Stimulated activated CD8-positive, alpha-beta memory T cell treated with anti-CD3 and anti-CD28 coated beads, Interleukin-12 subunit alpha, Interleukin-12 subunit beta, amount 100 ng/mL, for 1 hour (primary cell): ENCODE data around the gene PLCH1.
"Not testable (repeated sequence)": the region's sequence is repeated elsewhere in the genome, so short reads cannot be mapped to it uniquely, and the experiment has no call there.

ENCODE experiments used
- DNase-seq: peaks from one replicate; pipeline ENCODE4 v3.0.0-alpha.2; 2020; ENCODE audit warnings: low read depth

Gene PLCH1

DNA sequence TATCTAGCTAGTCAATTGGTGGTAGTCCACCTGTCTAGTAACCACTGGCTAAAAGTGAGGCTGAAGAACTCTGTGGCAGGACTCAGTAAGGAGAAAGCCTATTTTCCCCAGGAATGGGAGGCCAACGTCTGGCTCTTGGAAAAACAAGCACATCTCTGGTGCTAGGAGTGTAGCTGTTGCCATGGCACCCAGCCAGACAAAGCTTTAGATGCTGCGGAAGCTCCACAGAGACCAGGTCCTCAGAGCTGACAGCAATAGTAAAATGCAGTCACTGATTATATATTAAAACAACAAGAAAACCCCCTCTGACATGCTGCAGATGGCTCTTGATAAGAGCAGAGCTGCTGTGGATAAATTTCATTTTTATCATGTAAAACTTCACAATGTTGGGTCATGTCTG, 326.5 kb downstream of the PLCH1 start:
- no peak for DNase-seq

DNA sequence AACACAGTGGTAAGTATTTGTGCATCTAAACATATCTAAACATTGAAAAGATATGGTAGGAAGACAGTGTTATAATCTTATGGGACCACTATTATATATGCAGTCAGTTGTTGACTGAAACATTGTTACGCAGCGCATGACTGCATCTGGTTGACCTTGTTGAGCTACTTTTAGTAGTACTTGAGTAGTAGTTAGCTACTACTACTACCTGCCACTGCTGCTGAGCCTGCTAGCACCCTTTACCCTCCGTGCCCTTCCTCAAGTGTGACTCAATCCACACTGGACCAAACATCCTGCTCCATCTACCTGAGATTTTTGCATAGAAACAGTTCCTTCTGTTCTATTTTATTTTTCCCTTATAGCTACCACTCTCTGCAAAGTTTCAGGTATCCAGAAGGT, 327.8 kb downstream of the PLCH1 start:
- DNase-seq, result no peak

DNA sequence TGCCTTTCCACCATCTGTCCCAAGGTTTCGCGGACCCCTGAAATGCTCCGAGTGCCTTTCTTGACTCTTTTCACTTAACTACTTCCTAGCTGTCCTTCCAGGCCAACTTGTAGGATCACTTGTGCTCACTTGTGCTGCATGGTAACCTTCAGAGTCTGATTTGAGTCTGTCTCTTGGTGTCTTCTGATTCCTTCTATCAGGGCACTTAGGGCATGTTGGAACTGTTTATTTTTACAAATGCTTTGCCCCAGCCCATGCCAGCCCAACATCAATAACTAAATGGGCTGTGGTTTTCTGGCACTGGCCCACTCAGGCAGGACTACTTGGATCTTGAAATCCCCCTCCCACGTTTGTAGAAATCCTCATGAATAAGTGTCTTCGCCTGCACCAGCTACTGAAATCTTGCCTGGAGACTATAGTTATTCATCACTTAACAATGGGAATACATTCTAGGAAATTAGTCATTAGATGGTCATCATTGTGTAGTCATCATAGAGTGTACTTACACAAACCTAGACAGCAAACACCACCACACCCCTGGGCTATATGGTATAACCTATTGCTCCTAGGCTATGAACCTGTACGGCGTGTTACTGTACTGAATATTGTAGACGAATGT, 328.3 kb downstream of the PLCH1 start:
- no peak for DNase-seq

DNA sequence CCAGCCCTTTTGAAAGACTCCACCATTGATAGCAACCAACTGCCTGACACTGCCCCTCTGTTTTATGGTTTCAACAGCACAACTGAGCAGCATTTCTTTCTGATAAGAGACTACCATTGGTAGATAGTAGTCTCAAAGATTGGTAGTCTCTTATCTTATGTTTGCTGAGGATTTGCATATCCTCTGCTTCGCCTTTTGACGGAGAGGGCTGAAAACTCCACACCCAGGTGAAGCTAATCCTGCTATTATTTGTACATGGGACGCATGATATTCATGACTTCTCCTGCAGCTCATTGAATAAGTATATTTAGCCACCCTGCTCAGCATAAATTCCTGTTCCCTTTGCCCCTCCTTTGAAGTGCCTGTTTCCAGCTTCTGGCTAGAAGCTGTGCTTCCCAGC, 332.0 kb downstream of the PLCH1 start:
- no peak for DNase-seq

DNA sequence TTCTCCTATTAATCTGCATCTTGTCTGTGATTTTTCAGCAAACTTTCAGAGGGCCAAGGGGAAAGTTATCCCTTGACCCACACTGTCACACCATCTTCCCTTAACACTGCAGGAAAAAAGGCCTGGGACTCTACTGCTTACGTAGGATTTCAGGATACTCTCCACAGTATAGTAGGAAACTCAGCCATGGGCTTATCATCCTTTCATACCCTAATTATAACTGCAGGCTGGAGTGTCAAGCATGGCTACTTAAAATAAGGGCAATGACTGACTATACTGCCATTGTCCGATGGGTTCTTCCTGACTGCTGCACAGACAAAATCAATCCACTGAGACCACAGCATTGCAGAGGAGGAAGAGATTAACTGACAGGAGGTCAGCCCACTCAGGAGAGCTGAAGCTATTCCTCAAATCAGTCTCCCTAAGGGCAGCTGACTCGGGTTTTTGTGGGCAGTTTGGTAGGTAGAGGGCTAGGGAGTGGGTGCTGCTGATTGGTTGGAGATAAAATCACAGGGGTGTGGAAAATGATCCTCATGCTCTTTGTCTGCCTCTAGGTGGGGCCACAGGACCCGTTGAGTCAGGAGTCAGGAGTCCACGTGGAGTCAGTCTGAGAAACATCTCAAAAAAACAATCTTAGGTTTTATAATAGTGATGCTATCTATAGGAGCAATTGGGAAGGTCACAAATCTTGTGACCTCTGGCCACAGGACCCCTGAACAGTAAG, 333.2 kb downstream of the PLCH1 start:
- DNase-seq, result no peak

DNA sequence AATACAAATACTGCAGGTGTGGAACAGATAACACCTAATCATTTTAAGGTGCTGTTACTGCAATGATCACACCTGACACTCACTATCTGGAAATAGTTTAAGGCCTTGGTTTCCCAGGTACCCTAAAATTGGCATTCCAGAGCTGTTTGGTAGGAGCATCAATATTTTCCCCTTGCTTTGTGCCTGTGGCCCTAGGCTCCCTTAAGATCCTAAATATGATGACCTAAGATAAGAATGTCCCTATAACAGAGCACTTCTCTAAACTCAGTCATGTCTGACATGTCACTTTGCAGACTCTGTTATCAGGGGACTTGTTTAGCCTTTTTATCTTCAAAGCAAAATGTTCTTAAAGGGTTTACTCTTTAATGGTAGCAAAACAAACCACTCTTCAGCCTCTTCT, 335.5 kb downstream of the PLCH1 start:
- DNase-seq, result no peak

DNA sequence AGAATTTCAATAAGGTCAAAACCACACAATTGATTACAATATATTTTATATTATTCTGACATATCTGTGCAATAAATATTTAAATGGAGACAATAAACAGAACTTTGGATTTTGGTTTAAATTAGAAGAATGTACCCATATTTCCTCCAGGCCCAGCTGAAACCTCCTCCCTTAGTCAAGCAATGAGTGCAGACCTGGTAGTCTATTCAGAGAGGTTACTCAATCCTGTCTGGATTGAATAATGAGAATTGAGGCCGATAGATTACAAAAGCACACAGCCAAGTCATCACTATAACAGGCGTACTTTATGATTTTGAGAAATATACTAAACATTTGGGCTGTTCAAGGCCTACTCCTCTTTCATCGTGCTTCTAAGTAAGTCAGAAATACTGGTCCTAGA, 336.9 kb downstream of the PLCH1 start:
- DNase-seq, result no peak

DNA sequence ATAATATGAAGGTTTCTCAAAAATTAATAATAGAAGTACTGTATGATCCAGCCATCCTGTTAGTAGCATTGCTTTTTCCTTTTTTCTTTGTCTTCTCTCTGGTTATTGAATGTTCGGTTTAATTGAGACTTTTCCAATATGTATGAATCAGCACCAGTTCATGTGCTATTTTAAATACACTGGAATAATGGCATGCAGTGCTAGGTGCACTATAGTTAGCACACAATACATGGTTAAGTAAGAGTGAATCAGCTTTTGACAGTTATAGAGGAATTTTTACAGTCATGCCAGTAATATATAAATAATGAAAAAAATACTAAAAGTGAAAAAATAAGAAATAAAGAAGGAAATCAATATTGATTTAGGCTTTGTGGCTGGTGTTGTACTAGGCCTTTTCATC, 337.5 kb downstream of the PLCH1 start:
- DNase-seq, result no peak

DNA sequence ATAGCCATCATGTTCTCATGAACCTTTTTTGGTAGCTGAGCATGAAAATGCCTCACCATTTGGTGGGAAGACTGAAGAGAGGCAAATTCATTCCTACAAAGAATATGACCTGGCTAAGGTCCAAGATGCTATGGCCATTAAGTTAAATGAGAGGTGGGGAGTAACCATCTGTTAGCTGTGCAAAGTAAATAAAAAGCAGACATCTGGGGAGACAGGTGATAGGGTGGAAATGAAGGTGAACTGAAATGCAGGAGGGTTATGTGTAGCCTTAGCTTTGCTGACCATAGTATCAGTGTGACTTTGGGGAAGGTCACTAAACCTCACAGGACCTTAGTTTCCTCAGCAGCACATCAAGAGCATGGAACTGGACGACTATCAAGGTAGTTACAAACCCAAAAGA, 340.4 kb downstream of the PLCH1 start:
- no peak for DNase-seq

DNA sequence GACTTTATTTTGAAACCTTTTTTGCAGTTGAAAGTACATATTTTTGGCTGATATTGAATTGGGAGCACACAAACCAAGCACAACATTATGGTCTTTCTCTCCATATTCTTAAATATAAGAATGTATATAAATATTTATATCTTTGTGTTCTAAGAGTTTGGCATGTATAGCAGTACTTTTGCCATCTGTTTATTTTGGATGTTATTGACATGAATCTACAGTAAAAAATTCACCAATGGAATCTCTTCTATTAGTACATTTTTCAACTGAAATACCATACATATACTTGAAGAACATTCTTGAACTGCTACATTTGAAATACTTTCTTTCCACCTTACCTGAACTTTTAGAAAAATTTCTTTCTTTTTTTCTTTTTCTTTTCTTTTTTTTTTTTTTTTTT, 342.2 kb downstream of the PLCH1 start:
- no peak for DNase-seq

DNA sequence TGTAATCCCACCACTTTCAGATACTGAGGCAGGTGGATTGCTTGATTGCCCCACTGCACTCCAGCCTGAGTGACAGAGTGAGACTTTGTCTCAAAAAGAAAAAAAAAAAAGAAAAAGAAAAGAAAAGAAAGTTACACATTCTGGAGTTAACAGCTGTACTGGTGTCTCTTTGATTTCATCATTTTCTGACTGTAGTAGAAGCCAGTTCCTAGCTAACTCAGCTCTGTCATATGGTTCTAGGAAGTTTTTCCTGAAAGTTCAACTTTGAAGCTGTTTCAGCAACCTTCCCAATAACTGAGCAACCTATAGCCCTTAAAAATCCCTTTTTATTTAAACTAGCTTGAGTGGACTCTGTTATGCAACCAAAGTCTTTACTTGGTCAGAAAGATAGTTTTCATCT, 346.8 kb downstream of the PLCH1 start:
- no peak for DNase-seq

DNA sequence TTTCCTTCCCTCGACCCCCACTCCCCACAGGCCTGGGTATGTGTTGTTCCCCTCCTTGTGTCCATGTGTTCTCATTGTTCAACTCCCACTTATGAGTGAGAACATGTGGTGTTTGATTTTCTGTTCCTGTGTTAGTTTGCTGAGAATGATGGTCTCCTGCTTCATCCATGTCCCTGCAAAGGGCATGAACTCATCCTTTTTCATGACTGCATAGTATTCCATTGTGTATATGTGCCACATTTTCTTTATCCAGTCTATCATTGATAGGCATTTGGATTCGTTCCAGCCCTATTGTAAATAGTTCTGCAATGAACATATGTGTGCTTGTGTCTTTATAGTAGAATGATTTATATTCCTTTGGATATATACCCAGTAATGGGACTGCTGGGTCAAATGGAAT, 350.0 kb downstream of the PLCH1 start:
- DNase-seq, result not testable (repeated sequence)

DNA sequence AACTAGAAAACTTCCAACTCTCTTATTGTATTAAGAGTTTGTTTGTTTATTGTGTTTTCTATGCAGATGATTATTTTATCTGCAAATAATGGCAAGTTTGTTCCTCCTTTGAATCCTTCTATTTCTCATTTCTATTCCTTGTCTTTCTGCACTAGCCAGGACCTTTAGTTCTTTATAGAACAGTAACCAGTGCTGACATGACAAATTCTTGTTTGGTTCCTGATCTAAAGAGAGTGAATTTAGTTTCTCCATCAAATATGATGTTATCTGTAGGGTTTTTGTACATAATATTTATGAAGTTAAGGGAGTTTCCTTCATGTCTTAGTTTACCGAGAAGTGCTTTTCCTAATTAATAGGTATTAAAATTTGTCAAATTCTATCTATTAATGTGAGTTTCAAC, 350.6 kb downstream of the PLCH1 start:
- DNase-seq, result no peak

DNA sequence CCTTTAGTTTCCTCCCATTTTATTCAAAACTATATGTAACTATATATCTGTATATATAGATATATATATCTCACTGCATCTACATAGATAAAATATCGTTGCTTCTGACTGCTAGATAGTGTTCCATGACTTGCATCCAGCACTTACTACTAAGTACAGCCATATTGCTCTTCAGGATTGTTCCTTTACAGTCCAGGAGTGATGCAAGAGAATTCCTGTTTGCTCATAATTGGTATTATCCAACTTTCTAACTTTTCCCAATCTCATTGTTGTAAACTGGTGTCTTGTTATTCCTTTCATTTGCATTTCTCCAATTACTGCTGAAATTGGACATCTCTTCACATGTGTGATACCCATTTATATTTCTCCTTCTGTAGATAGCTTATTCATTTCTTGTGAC, 351.6 kb downstream of the PLCH1 start:
- DNase-seq, result no peak

DNA sequence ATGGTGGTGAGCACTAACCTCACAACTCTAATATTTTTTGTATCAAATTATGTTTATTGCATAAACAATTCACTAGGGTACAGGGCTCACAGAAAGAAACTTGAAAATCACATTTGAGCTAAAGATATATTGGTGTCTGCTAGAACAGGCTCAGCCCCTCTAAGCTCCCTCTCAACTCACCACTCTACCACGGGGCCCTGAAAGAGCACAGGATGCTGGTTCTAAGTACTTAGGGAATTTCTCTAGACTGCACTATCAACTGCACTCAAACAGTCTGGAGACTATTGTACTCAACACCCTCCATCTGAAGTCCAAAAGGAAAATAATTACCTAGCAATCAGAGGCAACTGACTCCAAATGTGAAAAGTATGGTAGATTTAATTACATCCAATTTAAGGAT, 352.7 kb downstream of the PLCH1 start:
- DNase-seq, result no peak

DNA sequence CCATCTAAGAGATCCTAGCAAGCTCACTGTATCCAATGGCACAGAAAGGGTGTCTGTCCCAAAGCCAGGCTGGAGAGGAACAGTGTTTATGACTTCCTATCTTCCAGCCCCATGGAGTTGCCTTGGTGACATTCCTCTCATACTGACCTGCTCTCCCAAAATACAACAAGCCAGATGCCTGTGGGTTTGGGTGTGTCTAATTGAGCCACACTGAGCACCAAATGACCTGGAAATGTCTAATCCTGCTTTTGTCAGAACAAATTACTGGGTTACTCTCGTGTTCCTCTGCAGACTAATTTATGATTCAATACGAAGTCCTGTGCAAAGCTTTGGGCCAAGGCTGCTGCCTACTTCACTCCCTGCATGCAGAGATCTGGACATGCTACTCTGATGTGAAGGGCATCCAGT, 353.3 kb downstream of the PLCH1 start:
- DNase-seq, result no peak

DNA sequence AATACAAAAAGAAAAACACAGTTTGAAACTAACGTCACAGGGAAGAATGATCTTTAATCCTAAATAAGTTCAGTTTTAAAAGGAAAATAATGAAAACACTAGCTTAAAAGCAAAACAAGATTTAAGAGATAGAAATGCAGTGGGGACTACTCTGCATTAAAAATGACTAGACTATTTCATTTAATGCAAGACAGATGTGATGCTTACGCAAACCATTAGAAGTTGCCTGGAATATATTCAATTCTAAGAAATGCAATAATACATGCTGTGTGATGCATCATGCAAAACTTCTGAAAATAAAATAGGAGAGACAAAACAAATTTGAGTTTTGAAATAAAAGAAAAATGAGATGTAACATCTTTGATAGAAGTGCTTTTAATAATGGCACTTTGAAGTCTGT, 353.8 kb downstream of the PLCH1 start:
- DNase-seq, result no peak

DNA sequence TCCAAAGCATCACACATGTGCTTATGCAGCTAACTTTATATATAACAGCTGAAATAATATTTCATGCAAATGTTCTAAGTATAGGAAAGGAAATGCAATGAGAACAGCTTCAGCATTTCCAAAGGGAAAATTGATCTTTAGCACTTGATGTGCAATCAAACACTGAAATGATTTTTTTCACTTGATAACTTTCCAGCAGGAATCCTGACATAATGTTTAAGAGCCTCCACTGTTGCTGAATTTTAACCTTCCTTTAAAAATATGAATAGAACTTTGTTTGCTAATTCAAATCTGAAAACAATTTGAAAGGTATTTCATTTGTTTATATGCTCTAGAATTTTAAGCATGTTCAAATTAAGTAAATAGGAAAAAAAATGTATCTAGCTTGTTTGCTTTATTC, 354.5 kb downstream of the PLCH1 start:
- no peak for DNase-seq

DNA sequence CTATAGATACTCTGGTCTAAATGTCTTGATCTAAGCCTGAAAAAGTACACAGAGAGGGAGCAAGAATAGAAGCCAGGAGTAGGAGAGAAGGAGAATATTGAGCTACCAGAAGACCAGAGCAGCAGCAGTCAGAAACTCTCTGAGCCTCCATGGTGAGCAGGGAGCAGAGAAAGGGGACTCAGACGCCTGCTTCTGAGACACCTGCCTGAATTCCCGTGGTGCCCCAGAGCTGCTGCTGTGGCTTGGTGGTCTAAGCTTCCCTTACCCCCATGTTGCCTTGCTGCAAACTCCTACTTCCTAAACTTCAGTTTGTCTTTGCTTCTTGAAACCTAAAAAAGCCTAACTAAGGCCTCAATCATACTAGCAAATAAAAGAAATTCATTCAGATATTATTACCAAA, 356.5 kb downstream of the PLCH1 start:
- DNase-seq, result no peak

DNA sequence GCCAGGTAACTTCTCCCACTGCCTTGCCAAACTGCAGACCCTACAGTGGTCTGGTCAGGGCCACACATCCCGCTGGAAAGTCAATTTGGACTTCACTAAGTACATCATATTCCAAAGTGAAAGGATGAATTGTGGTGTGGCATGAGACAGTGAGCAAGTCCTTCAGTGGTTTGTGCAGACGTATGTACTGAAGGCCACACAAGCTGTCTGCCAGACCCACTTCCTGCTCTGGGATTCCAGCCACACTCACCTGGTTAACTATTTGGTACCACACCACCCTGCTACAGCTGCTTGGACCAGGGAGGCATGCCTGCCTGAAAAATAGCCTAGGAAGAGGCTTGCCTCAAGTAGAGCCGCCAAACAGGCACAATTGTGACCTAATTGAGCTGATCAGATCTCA, 357.3 kb downstream of the PLCH1 start:
- no peak for DNase-seq

DNA sequence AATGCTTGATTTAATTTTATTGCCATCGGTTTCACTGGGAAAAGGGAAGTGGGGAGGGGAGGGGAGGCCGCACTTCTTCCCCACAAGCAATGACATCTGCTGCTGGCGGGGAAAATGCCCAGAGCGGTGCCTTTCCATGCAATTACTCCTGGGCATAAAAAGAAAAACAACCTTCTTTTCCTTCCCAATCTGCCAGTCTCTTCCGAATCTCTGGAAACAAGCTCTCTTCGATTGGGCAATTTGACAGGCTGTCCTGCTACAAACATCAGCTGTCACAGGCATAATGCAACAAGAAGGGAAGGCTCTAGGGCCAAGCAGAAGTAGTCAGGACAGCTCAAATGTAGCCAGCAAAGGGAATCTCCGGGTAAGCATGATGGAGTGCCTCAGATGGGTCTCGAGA, 358.0 kb downstream of the PLCH1 start:
- no peak for DNase-seq

DNA sequence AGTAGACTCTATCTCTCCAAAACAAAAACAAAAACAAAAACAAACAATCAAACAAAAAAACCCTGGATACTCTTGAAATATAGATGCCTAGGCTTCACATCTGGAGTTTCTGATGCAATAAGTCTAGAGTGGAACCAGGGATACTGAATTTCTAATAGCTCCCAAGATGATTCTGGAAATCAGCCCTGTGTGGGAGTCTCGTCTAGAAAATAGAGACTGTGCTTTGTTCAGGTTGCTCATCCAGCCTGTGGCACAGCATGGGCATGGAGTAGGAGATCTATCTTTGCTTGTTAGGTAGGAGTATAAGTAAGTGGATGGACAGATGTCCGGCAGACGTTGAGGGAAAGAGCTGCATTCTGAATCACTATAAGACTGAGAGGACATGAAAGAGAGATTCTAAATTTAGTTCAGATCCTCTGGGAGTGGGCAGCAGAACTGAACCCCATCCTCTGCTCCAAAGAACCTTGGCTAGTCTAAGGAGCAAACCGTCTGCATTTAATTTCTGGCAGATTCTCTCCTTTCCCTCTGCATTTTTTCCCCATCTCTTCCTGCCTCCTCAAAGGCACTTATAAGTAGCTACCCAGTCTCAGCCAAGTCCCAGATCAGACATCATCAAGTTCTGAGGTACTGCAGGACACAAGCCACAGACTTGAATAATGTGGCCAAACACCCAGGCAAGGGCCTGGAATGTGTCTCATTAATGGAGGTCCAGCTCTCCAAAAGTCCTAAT, 358.8 kb downstream of the PLCH1 start:
- no peak for DNase-seq

DNA sequence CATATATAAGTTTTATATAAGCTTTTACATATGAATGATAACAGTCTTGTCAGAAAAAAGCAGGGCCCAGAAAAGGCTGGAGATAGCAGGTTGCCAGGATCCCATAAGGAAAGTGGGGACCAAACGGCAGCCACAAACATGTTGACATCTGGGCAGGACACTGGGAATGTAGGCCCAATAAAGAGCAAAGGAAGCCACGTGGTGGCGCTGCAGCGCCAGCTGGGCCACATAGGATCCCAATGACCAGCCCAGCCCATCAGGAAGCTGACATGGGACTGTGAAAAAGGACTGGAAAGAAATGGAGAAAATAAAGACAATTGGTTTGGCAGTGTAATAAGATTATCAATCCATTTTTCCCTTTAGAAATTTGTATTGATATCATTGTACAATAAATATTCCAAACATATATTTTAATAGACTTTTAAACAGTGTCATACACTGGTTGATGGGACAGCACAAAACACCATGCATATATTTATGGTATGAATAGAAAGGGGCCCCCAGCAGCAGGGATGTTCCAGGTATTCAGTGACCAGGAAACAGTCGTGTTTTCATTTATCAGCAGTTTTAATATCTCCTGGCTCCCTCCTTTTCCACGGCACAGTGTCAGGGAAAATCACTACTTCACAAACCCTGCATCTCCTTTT, 362.4 kb downstream of the PLCH1 start:
- DNase-seq, result no peak
